ENCODE measurements around the gene KRT7. TPM values are rescaled to one million over a fixed set of nuclear protein-coding genes. Genes with fewer than 3 reads are reported as not detected.

KRT7 gene
- total and polyA plus RNA-seq, 2 donors (not counting 3 experiments of a cell fraction or from before 2014, with no cell fraction given): 120 to 293 TPM

DNA sequence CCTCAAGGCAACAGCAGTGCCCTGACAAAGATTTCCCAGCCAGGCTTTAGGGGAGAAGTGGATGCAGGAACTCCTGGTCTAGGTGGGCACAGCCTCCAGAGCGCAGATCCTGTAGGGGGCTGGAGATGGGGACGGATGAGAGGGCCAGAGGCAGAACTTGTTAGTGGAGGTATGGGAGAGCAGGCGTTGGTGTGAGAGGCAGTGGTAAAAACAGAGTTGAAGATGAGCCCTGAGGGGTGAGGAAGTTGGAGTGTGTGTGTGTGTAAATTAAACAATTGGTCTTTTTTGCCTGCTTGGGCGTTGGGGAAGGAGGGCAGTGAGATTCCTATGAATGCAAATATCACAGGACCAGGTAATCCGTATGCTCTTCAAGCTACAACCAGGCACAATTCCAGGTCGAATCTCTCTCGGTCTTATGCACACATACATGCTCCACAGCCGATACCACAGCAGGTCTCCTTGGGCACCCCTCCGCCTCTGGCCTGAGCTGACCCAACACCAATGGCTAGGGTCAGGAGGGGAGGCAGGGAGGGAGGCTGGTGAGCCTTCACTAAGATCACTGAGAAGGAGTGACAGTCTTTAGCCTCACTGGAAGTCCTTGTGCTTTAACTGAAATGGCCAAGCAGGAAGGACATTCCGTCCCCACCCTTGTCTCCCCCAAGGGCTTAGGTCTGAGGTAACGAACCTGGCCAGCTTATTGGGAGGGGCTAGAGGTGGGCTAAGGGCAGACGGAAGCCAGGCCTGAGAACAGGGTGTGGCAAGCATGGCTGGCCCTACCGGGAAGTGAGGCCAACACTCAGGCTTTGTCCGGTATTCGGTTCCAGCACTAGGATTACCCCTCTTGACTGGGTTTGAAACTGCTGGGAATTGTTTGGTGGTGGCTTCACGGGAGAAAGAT lies 1.5 kb upstream of the KRT7 start:
- no peaks in the 10 kb centered on the region for H3K36me3 ChIP-seq (ENCODE audit: control insufficient read depth in 2 of 2, extremely low read depth in 1 of 2, insufficient read depth in 2 of 2, low read length in 2 of 2)
- TF ChIP-seq MYC (IDR thresholded peaks at IDR 0.05; ENCODE audit: low read depth, low read length) (no peak), EZH2 (IDR thresholded peaks at IDR 0.05; ENCODE audit: borderline replicate concordance, low read depth, low read length, severe bottlenecking) (no peak), POLR2AphosphoS5 (IDR thresholded peaks at IDR 0.05; ENCODE audit: insufficient read depth, low read depth, low read length) (peak; percentile 8)
- peak overlapping the region; percentile 84 for H3K27ac ChIP-seq (ENCODE audit: insufficient read depth, low read depth, low read length)
- H2AFZ ChIP-seq (ENCODE audit: low read depth, low read length): no peak overlapping the region
- dilution Hi-C loops (cut with MboI; ENCODE audit: extremely low pct_ligation_motif_present, low sequenced_read_pairs): no loop called here
- no peak for FAIRE-seq
- H3K4me3 ChIP-seq (replicated peaks in 1 of 3; ENCODE audit: insufficient read depth in 1 of 3, low read depth in 1 of 3, low read length in 3 of 3): no peak overlapping the region
- no TSS peak for BruUV-seq (replicated peaks)
- no peaks in the 10 kb centered on the region for H3K27me3 ChIP-seq (ENCODE audit: control insufficient read depth in 2 of 2, insufficient read depth in 2 of 2, low read length in 2 of 2)
- no peaks in the 10 kb centered on the region for H4K20me1 ChIP-seq (replicated peaks; ENCODE audit: control insufficient read depth, extremely low read depth, insufficient read depth, low read length)
- H3K9ac ChIP-seq (replicated peaks; ENCODE audit: extremely low read depth, insufficient read depth, low read length): peak overlapping the region; percentile 47
- intact Hi-C loops (cut with micrococcal nuclease): loop anchor here (1.0 to 5.0 kb wide), 2 partner anchors 13 to 96 kb away; no protein-coding TSS in a partner anchor
- no peaks in the 10 kb centered on the region for H3K9me3 ChIP-seq (replicated peaks; ENCODE audit: control insufficient read depth, insufficient read depth, low read length)
- peaks cover 7% of the 10 kb centered on the region for H3K79me2 ChIP-seq (ENCODE audit: control insufficient read depth, insufficient read depth, low read length)
- ChIA-PET CTCF (interaction anchor here (1.5 to 3.3 kb wide), 4 partner anchors 15 to 56 kb away, joined by 3 to 11 read pairs (median 5); no protein-coding TSS in a partner anchor), POLR2A (no interaction called here)
- DNase-seq (ENCODE audit: low read depth, low spot score): no peak
- H3K9me1 ChIP-seq (replicated peaks; ENCODE audit: control insufficient read depth, extremely low read depth, insufficient read depth, low read length): no peaks in the 10 kb centered on the region
- H3K4me1 ChIP-seq (ENCODE audit: control insufficient read depth, extremely low read depth, insufficient read depth, low read length): peaks cover 44% of the 10 kb centered on the region
- H3K4me2 ChIP-seq (ENCODE audit: insufficient read depth, low read length): no peak overlapping the region

DNA sequence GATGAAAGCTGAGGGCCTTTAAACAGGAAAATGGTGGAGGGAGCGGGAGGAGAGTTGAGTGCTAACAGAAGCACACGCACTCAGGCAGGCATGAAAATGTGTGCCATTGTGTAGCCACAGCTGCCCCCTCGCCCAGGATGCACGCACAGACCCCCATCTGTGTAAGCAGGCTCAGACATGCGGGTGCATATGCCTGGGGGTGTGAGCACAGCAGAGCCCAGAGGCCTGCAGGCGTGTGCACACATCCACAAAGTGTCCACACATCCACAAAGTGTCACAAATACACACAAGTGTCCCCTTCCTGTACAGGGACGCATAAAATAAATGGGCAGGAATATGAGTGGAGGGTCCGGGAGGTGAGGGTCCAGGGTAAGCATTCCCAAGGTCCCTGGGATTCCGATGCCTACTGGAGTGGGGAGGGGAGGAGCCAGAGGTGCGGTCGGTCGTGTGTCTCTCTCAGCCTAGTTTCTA lies 805 bp upstream of the KRT7 start:
- Histone ChIP-seq H4K20me1 (replicated peaks; ENCODE audit: control insufficient read depth, extremely low read depth, insufficient read depth, low read length) (no peaks in the 10 kb centered on the region), H3K36me3 (ENCODE audit: control insufficient read depth in 2 of 2, extremely low read depth in 1 of 2, insufficient read depth in 2 of 2, low read length in 2 of 2) (no peaks in the 10 kb centered on the region), H3K4me3 (replicated peaks in 1 of 3; ENCODE audit: insufficient read depth in 1 of 3, low read depth in 1 of 3, low read length in 3 of 3) (peak overlapping the region in 1 of 3 experiments; percentile 39), H3K79me2 (ENCODE audit: control insufficient read depth, insufficient read depth, low read length) (peaks cover 7% of the 10 kb centered on the region), H3K9me3 (replicated peaks; ENCODE audit: control insufficient read depth, insufficient read depth, low read length) (no peaks in the 10 kb centered on the region), H3K4me1 (ENCODE audit: control insufficient read depth, extremely low read depth, insufficient read depth, low read length) (peaks cover 44% of the 10 kb centered on the region), H3K9me1 (replicated peaks; ENCODE audit: control insufficient read depth, extremely low read depth, insufficient read depth, low read length) (no peaks in the 10 kb centered on the region), H3K9ac (replicated peaks; ENCODE audit: extremely low read depth, insufficient read depth, low read length) (peak overlapping the region; percentile 19), H2AFZ (ENCODE audit: low read depth, low read length) (peak overlapping the region; percentile 5), H3K27me3 (ENCODE audit: control insufficient read depth in 2 of 2, insufficient read depth in 2 of 2, low read length in 2 of 2) (no peaks in the 10 kb centered on the region), H3K4me2 (ENCODE audit: insufficient read depth, low read length) (peak overlapping the region; percentile 22), H3K27ac (ENCODE audit: insufficient read depth, low read depth, low read length) (peak overlapping the region; percentile 84)
- POLR2A ChIA-PET: no interaction called here
- peak; percentile 40 for FAIRE-seq
- intact Hi-C loops (cut with micrococcal nuclease) (loop anchor here (5.0 kb wide), 1 partner anchor 95 kb away; no protein-coding TSS in a partner anchor), dilution Hi-C loops (cut with MboI; ENCODE audit: extremely low pct_ligation_motif_present, low sequenced_read_pairs) (no loop called here)
- no peak for DNase-seq (ENCODE audit: low read depth, low spot score)
- BruUV-seq (replicated peaks): no TSS peak
- CTCF ChIA-PET: interaction anchor here (1.3 to 3.3 kb wide), 6 partner anchors 12 to 648 kb away, joined by 3 to 11 read pairs (median 4); no protein-coding TSS in a partner anchor
- TF ChIP-seq GATA2 (IDR thresholded peaks at IDR 0.05; ENCODE audit: insufficient read depth, insufficient read length, low read depth, low read length) (no peak), EZH2 (IDR thresholded peaks at IDR 0.05; ENCODE audit: borderline replicate concordance, low read depth, low read length, severe bottlenecking) (no peak), POLR2A (IDR thresholded peaks at IDR 0.05; ENCODE audit: low read depth, low read length) (no peak), FOS (IDR thresholded peaks at IDR 0.05; ENCODE audit: borderline replicate concordance, insufficient read depth, low read length) (no peak), JUN (IDR thresholded peaks at IDR 0.05; ENCODE audit: borderline replicate concordance, insufficient read depth, insufficient read length, low read depth) (no peak), MYC (IDR thresholded peaks at IDR 0.05; ENCODE audit: low read depth, low read length) (no peak), POLR2AphosphoS5 (IDR thresholded peaks at IDR 0.05; ENCODE audit: insufficient read depth, low read depth, low read length) (no peak)
- TF ChIP-seq, protein P1, sequence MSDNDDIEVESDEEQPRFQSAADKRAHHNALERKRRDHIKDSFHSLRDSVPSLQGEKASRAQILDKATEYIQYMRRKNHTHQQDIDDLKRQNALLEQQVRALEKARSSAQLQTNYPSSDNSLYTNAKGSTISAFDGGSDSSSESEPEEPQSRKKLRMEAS (IDR thresholded peaks at IDR 0.05; ENCODE audit: insufficient read depth, insufficient read length): no peak
- TF ChIP-seq, protein P2, sequence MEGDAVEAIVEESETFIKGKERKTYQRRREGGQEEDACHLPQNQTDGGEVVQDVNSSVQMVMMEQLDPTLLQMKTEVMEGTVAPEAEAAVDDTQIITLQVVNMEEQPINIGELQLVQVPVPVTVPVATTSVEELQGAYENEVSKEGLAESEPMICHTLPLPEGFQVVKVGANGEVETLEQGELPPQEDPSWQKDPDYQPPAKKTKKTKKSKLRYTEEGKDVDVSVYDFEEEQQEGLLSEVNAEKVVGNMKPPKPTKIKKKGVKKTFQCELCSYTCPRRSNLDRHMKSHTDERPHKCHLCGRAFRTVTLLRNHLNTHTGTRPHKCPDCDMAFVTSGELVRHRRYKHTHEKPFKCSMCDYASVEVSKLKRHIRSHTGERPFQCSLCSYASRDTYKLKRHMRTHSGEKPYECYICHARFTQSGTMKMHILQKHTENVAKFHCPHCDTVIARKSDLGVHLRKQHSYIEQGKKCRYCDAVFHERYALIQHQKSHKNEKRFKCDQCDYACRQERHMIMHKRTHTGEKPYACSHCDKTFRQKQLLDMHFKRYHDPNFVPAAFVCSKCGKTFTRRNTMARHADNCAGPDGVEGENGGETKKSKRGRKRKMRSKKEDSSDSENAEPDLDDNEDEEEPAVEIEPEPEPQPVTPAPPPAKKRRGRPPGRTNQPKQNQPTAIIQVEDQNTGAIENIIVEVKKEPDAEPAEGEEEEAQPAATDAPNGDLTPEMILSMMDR (IDR thresholded peaks at IDR 0.05; ENCODE audit: extremely low read depth in 1 of 2, insufficient read depth in 1 of 2, low read depth in 1 of 2, low read length in 2 of 2): no peak
